Measurements from ENCODE around the gene C1QTNF5.

C1QTNF5 gene

DNA sequence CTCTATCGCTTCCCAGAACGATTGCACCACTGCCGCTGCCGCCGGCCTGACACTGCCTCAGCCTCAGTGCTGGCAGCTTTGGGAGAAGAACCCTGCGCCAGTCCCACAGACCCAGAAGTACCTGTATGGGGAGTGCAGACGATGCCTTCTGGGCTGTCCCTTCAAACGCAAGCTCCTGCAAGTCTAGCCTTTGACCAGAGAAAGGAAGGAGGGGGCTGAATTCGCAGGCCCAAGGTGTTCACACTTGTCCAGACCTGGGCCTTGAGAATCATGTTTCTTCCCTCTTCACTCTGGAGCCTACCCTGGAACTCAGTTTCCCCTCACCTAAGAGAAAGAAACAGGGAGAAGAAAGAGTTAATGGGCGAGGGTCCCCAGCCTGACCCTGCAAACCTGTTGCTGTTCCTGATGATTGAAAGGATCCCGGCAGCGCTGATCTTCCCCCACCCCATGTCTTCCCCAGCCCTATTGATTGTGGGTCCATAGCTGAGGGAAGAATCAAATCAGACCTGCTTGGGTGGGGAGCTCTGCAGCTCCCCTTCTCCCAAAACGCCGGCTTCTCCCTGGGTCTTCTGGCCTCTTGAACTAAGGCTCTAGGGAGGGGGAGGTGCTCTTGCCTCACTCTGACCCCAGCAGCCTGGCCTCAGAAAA lies 23.0 kb downstream of the C1QTNF5 start:
- peaks cover 30% of the 10 kb centered on the region for H3K4me1 ChIP-seq (ENCODE audit: control insufficient read depth, insufficient read depth, low read length)
- peaks cover 8% of the 10 kb centered on the region for H3K27me3 ChIP-seq (replicated peaks; ENCODE audit: control insufficient read depth, insufficient read depth, low read length)
- H3K4me3 ChIP-seq (ENCODE audit: low read length) = no peak overlapping the region
- H3K9ac ChIP-seq (ENCODE audit: low read length) = peak overlapping the region; percentile 61
- no peak for DNase-seq (ENCODE audit: low read depth)
- peaks cover 20% of the 10 kb centered on the region for H3K36me3 ChIP-seq (ENCODE audit: control insufficient read depth, insufficient read depth, low read length, severe bottlenecking)
- H3K9me3 ChIP-seq (ENCODE audit: control insufficient read depth, low read length) = no peaks in the 10 kb centered on the region

- Histone ChIP-seq H3K9me3 (ENCODE audit: control insufficient read depth, low read length) (no peaks in the 10 kb centered on the region), H3K4me1 (ENCODE audit: control insufficient read depth, insufficient read depth, low read length) (peaks cover 30% of the 10 kb centered on the region), H3K9ac (ENCODE audit: low read length) (peak within 1 kb of the TSS; percentile 88), H3K27me3 (replicated peaks; ENCODE audit: control insufficient read depth, insufficient read depth, low read length) (peaks cover 8% of the 10 kb centered on the region), H3K4me3 (ENCODE audit: low read length) (peak within 1 kb of the TSS; percentile 82), H3K36me3 (ENCODE audit: control insufficient read depth, insufficient read depth, low read length, severe bottlenecking) (peaks cover 28% of the 10 kb centered on the region)
- DNase-seq (ENCODE audit: low read depth) = peak; percentile 54
Observed at GRCh38 chr11:119316729-119317591, 23.7 kb downstream of the C1QTNF5 start, which contains the start of gene MCAM. MCAM (minus strand) TSS chr11:119317130; CDS start chr11:119317101, 29 bp downstream.

DNA sequence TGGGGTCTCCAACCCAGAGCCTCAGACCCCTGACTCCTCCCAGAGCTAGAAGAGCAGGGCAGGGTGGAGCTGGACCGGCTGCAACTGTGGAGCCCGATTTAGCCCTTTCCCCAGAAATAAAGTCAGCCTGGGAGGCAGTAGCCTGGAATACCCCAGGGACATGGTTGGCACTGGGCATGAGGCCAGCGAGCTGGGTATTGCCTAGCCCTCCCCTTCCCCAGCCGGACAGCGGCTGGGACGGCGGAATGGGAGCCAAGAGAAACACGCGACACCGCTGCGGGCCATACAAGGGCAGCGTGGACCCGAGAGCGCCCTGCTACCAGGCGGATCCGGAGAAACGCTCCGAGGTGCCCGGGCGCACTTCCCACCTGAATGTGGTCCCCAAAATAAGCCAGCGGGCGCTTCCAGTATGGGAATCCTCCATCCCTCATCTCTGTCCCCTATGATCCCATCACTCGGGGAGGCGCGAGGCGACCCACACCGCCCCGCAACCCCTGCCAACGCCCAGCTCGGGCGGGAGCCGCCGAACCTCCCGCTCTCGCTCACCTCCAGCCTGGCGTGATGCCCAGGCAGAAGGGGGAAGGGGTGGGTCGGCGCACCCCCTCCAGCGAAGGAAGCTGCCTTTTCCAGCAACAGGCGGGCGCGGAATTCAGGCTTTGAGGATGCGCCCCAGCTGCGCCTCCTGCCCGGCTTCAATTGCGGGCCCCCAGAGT lies 24.5 kb downstream of the C1QTNF5 start:
- H3K9me3 ChIP-seq (ENCODE audit: control insufficient read depth, low read length) = no peaks in the 10 kb centered on the region
- DNase-seq (ENCODE audit: low read depth) = peak; percentile 50
- peaks cover 25% of the 10 kb centered on the region for H3K4me1 ChIP-seq (ENCODE audit: control insufficient read depth, insufficient read depth, low read length)
- H3K9ac ChIP-seq (ENCODE audit: low read length) = peak overlapping the region; percentile 88
- peak overlapping the region; percentile 82 for H3K4me3 ChIP-seq (ENCODE audit: low read length)
- H3K36me3 ChIP-seq (ENCODE audit: control insufficient read depth, insufficient read depth, low read length, severe bottlenecking) = peaks cover 34% of the 10 kb centered on the region
- H3K27me3 ChIP-seq (replicated peaks; ENCODE audit: control insufficient read depth, insufficient read depth, low read length) = peaks cover 8% of the 10 kb centered on the region

DNA sequence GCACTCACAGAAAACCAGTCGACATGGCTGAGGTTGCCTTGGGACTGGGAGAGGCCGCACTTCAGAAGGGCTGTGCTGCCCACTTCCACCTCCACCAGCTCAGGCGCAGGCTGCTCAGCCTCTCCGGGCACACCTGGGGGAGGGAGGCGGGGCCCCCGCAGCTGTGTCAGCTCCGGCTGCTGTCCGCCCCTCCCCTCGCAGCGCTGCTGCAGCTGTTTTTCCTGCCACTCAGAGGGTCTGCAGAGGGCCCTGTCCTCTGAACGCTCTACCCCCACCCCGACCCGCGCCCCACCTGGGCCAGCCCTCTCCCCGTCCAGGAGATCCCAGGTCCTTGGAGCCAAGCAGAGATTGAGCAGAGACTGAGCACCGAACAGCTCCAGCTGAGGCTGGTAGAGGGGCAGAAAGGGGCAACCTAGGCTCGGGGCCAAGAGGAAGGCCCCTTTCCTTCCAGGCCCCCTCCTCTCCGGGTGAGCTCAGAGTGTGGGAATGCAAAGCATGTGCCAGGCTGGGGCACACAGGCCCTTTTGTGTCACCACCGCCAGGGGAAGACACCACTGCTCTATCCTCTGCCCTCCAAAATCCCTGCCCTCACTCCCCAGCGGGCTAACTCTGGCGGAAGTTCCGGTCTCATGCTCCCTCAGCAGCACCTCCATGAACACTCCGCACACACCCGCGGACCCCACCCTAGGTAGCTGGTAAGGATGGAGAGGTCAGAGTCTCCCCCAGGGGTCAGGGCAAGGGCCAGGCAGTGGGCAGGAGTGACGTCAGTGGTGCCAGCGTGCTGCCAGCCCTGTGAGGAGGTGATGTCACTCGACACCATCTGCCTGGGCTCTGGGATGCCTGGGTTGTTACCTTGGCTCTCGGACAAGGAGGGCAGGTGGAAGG lies 25.3 kb downstream of the C1QTNF5 start:
- peak; percentile 19 for DNase-seq (ENCODE audit: low read depth)
- Histone ChIP-seq H3K4me3 (ENCODE audit: low read length) (peak overlapping the region; percentile 82), H3K36me3 (ENCODE audit: control insufficient read depth, insufficient read depth, low read length, severe bottlenecking) (peaks cover 41% of the 10 kb centered on the region), H3K4me1 (ENCODE audit: control insufficient read depth, insufficient read depth, low read length) (peaks cover 22% of the 10 kb centered on the region), H3K9me3 (ENCODE audit: control insufficient read depth, low read length) (no peaks in the 10 kb centered on the region), H3K9ac (ENCODE audit: low read length) (peak overlapping the region; percentile 88), H3K27me3 (replicated peaks; ENCODE audit: control insufficient read depth, insufficient read depth, low read length) (peaks cover 8% of the 10 kb centered on the region)

DNA sequence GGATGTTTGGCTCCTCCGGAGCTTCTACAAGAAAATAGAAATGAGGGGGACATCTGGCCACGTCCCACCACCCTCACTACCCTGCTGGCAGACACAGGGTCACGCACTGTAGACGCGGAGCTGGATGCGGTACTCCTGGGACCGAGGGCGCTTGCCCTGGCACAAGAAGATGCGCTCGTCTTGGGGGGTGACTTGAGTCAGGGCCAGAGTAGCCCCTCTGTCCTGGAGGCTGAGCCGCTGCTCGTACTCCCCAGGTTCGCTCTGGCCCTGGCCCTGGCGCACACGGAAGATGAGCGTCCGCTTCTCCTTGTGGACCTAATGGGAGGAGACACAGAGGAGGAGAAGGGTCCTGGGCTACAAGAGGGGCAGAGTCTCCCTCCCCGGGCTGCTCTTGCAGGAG lies 26.0 kb downstream of the C1QTNF5 start:
- DNase-seq (ENCODE audit: low read depth) = no peak
- H3K4me1 ChIP-seq (ENCODE audit: control insufficient read depth, insufficient read depth, low read length) = peaks cover 22% of the 10 kb centered on the region
- H3K9ac ChIP-seq (ENCODE audit: low read length) = no peak overlapping the region
- H3K36me3 ChIP-seq (ENCODE audit: control insufficient read depth, insufficient read depth, low read length, severe bottlenecking) = peaks cover 48% of the 10 kb centered on the region
- H3K27me3 ChIP-seq (replicated peaks; ENCODE audit: control insufficient read depth, insufficient read depth, low read length) = peaks cover 8% of the 10 kb centered on the region
- no peaks in the 10 kb centered on the region for H3K9me3 ChIP-seq (ENCODE audit: control insufficient read depth, low read length)
- peak overlapping the region; percentile 82 for H3K4me3 ChIP-seq (ENCODE audit: low read length)

- no peak overlapping the region for H3K9ac ChIP-seq (ENCODE audit: low read length)
- peaks cover 29% of the 10 kb centered on the region for H3K4me1 ChIP-seq (ENCODE audit: control insufficient read depth, insufficient read depth, low read length)
- DNase-seq (ENCODE audit: low read depth) = no peak
- no peaks in the 10 kb centered on the region for H3K9me3 ChIP-seq (ENCODE audit: control insufficient read depth, low read length)
- peaks cover 6% of the 10 kb centered on the region for H3K27me3 ChIP-seq (replicated peaks; ENCODE audit: control insufficient read depth, insufficient read depth, low read length)
- peaks cover 60% of the 10 kb centered on the region for H3K36me3 ChIP-seq (ENCODE audit: control insufficient read depth, insufficient read depth, low read length, severe bottlenecking)
- no peak overlapping the region for H3K4me3 ChIP-seq (ENCODE audit: low read length)
Observed at GRCh38 chr11:119310682-119311052, 30.0 kb downstream of the C1QTNF5 start.

- H3K27me3 ChIP-seq (replicated peaks; ENCODE audit: control insufficient read depth, insufficient read depth, low read length) = peaks cover under 1% of the 10 kb centered on the region
- peaks cover 60% of the 10 kb centered on the region for H3K36me3 ChIP-seq (ENCODE audit: control insufficient read depth, insufficient read depth, low read length, severe bottlenecking)
- H3K9me3 ChIP-seq (ENCODE audit: control insufficient read depth, low read length) = no peaks in the 10 kb centered on the region
- peaks cover 30% of the 10 kb centered on the region for H3K4me1 ChIP-seq (ENCODE audit: control insufficient read depth, insufficient read depth, low read length)
- DNase-seq (ENCODE audit: low read depth) = no peak
- H3K9ac ChIP-seq (ENCODE audit: low read length) = no peak overlapping the region
- H3K4me3 ChIP-seq (ENCODE audit: low read length) = no peak overlapping the region
Observed at GRCh38 chr11:119309953-119310681, 30.6 kb downstream of the C1QTNF5 start.

DNA sequence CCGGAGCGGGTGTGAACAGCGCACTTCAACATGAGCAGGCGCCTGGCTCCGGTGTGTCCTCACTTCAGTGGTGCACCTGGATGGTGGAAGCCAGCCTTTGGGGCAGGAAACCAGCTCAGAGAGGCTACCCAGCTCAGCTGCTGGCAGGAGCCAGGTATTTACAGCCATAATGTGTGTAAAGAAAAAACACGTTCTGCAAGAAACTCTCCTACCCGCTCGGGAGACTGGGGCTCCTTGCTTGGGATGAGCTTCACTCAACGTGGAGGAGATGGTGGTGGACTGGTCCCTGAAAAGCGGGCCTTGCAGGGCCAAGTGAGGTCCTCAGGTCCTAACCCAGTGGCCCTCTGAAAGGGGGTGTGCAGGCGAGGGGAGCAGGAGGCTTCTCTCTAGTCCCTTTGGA lies 31.3 kb downstream of the C1QTNF5 start:
- DNase-seq (ENCODE audit: low read depth) = no peak
- Histone ChIP-seq H3K9me3 (ENCODE audit: control insufficient read depth, low read length) (no peaks in the 10 kb centered on the region), H3K4me1 (ENCODE audit: control insufficient read depth, insufficient read depth, low read length) (peaks cover 32% of the 10 kb centered on the region), H3K9ac (ENCODE audit: low read length) (no peak overlapping the region), H3K36me3 (ENCODE audit: control insufficient read depth, insufficient read depth, low read length, severe bottlenecking) (peaks cover 55% of the 10 kb centered on the region), H3K4me3 (ENCODE audit: low read length) (no peak overlapping the region), H3K27me3 (replicated peaks; ENCODE audit: control insufficient read depth, insufficient read depth, low read length) (no peaks in the 10 kb centered on the region)

DNA sequence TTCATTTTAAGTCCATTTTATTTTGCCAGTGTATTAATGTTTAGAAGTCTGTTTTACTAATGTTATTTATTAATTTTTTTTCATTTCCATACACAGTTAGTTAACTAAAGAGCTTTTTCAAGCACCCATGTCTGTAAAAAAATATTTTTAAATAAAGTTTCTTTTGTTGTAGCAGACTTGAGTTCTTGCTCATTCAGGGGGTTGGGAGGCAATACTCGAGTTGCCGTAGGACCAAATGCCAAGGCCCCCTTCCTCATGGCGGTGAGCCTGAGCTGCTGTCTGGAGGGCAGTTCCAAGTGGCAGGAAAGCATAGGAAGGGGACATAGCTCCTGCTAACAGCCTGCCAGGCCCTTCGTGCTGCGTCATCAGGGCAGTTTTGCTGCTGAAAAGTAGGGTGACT lies 32.7 kb downstream of the C1QTNF5 start:
- no peaks in the 10 kb centered on the region for H3K27me3 ChIP-seq (replicated peaks; ENCODE audit: control insufficient read depth, insufficient read depth, low read length)
- H3K4me1 ChIP-seq (ENCODE audit: control insufficient read depth, insufficient read depth, low read length) = peaks cover 32% of the 10 kb centered on the region
- peaks cover 57% of the 10 kb centered on the region for H3K36me3 ChIP-seq (ENCODE audit: control insufficient read depth, insufficient read depth, low read length, severe bottlenecking)
- no peaks in the 10 kb centered on the region for H3K9me3 ChIP-seq (ENCODE audit: control insufficient read depth, low read length)
- no peak for DNase-seq (ENCODE audit: low read depth)
- no peak overlapping the region for H3K4me3 ChIP-seq (ENCODE audit: low read length)
- H3K9ac ChIP-seq (ENCODE audit: low read length) = peak overlapping the region; percentile 86

- Histone ChIP-seq H3K9me3 (ENCODE audit: control insufficient read depth, low read length) (no peaks in the 10 kb centered on the region), H3K36me3 (ENCODE audit: control insufficient read depth, insufficient read depth, low read length, severe bottlenecking) (peaks cover 57% of the 10 kb centered on the region)
- no peak for DNase-seq (ENCODE audit: low read depth)
Observed at GRCh38 chr11:119307219-119307618, 33.5 kb downstream of the C1QTNF5 start.

More at GRCh38 chr11:119307219-119307618, 33.5 kb downstream of the C1QTNF5 start:
- H3K4me3 ChIP-seq (ENCODE audit: low read length) = peak overlapping the region; percentile 59
- H3K4me1 ChIP-seq (ENCODE audit: control insufficient read depth, insufficient read depth, low read length) = peaks cover 32% of the 10 kb centered on the region
- peak overlapping the region; percentile 86 for H3K9ac ChIP-seq (ENCODE audit: low read length)
- H3K27me3 ChIP-seq (replicated peaks; ENCODE audit: control insufficient read depth, insufficient read depth, low read length) = no peaks in the 10 kb centered on the region
